Mucosa of descending colon (tissue), 3 donors: ENCODE results near the gene PPIL4. TPM values are rescaled to one million over a fixed set of nuclear protein-coding genes. Genes with fewer than 3 reads are reported as not detected.
A peak's percentile ranks its signal among the peaks of the same experiment; 100 is the strongest.

Source experiments
- ATAC-seq: fragments of 200-7000 bp; cut with Tn5 transposase; one replicate; pipeline ENCODE4 v1.9.1; 2020; ENCODE audit warnings: mild to moderate bottlenecking, moderate library complexity
- DNase-seq, 3 donors: peaks; one replicate each; pipeline ENCODE4 v3.0.0-alpha.2; 2020
- H3K36me3 ChIP-seq: fragments of 200-600 bp; one replicate; pipeline ENCODE4 v1.8.0; 2021; ENCODE audit warnings: low read depth, mild to moderate bottlenecking
- H3K4me1 ChIP-seq: fragments of 200-600 bp; one replicate; pipeline ENCODE4 v1.8.0; 2021; ENCODE audit warnings: low read depth, mild to moderate bottlenecking
- H3K4me3 ChIP-seq: fragments of 200-600 bp; one replicate; pipeline ENCODE4 v1.8.0; 2021; ENCODE audit warnings: mild to moderate bottlenecking
- H3K9me3 ChIP-seq: fragments of 200-600 bp; one replicate; pipeline ENCODE4 v1.8.0; 2021; ENCODE audit warnings: mild to moderate bottlenecking
- CTCF ChIP-seq: fragments of 200-600 bp; IDR thresholded peaks from one replicate; pipeline ENCODE4 v1.8.0; 2022; ENCODE audit warnings: antibody characterized with exemption, mild to moderate bottlenecking
- intact Hi-C, 2 donors: fragments of 100-400 bp; cut with DNase I in 1 of 2; cut with micrococcal nuclease in 1 of 2; formaldehyde crosslinking; loops; one replicate each; pipeline versions ENCODE4 v1.11.0 to v1.11.1; 2022; cut with DNase I, micrococcal nuclease
- total RNA-seq, 3 donors: library from RNA; stranded (reverse); fragmentation: NEBNext Ultra II Directional in 2 of 3; extraction: Animal tissue kit (Norgen Biotek cat#: 25700) in 2 of 3; gene quantifications; one replicate each; pipeline versions ENCODE4 v1.2.1 to v1.2.4, GENCODE V29; 2021 to 2023
- donor health status: DM: no; HTN: no; CAD: no; lungs with moderate emphysema.
- donor health status: DM: no; HTN: no; CAD: no.
- donor health status: DM: no; HTN: yes; CAD: no.

Gene PPIL4
- total RNA-seq, 3 donors from 2014 or later: 16.4 to 25.6 (median 21.5) TPM

- Histone ChIP-seq H3K4me1 (peaks cover 8% of the 10 kb centered on the region), H3K4me3 (no peak overlapping the region), H3K9me3 (no peaks in the 10 kb centered on the region), H3K36me3 (no peaks in the 10 kb centered on the region)
- intact Hi-C loops: no loop called here
- ATAC-seq (no peak), DNase-seq (no peak)
- no peak for TF ChIP-seq CTCF
These were observed 42.0 kb downstream of the PPIL4 start for GRCh38 chr6:149503872-149504271.

- intact Hi-C loops: no loop called here
- Histone ChIP-seq H3K4me1 (peaks cover 13% of the 10 kb centered on the region), H3K36me3 (no peaks in the 10 kb centered on the region), H3K9me3 (no peaks in the 10 kb centered on the region), H3K4me3 (no peak overlapping the region)
- ATAC-seq: no peak
- DNase-seq: no peak
- TF ChIP-seq CTCF: no peak
These were observed 42.6 kb downstream of the PPIL4 start for GRCh38 chr6:149503276-149503675.

- intact Hi-C loops: no loop called here
- TF ChIP-seq CTCF: no peak
These were observed 44.1 kb downstream of the PPIL4 start for GRCh38 chr6:149501768-149502167.

GRCh38 chr6:149501201-149501600 lies 44.6 kb downstream of the PPIL4 start:
- no peak for ATAC-seq
- no peak for DNase-seq
- Histone ChIP-seq H3K4me3 (no peak overlapping the region), H3K4me1 (peaks cover 18% of the 10 kb centered on the region), H3K9me3 (no peaks in the 10 kb centered on the region), H3K36me3 (no peaks in the 10 kb centered on the region)
- intact Hi-C loops: no loop called here
- TF ChIP-seq CTCF: no peak

More at GRCh38 chr6:149501768-149502167, 44.1 kb downstream of the PPIL4 start:
- H3K9me3 ChIP-seq: no peaks in the 10 kb centered on the region
- H3K36me3 ChIP-seq: no peaks in the 10 kb centered on the region
- ATAC-seq (no peak), DNase-seq (no peak)
- H3K4me1 ChIP-seq: peaks cover 13% of the 10 kb centered on the region
- no peak overlapping the region for H3K4me3 ChIP-seq

GRCh38 chr6:149500096-149500495 lies 45.7 kb downstream of the PPIL4 start:
- H3K4me1 ChIP-seq: peaks cover 19% of the 10 kb centered on the region
- intact Hi-C loops: no loop called here
- H3K4me3 ChIP-seq: no peak overlapping the region
- no peaks in the 10 kb centered on the region for H3K9me3 ChIP-seq
- ATAC-seq (no peak), DNase-seq (no peak)
- H3K36me3 ChIP-seq: no peaks in the 10 kb centered on the region
- no peak for TF ChIP-seq CTCF

GRCh38 chr6:149499066-149499465 lies 46.8 kb downstream of the PPIL4 start:
- intact Hi-C loops: no loop called here
- DNase-seq (peak in 1 of 3 donors; percentile 65), ATAC-seq (peak; percentile 91)
- H3K4me1 ChIP-seq: peaks cover 19% of the 10 kb centered on the region
- no peaks in the 10 kb centered on the region for H3K9me3 ChIP-seq
- H3K4me3 ChIP-seq: no peak overlapping the region
- no peak for TF ChIP-seq CTCF
- H3K36me3 ChIP-seq: no peaks in the 10 kb centered on the region
